SJCRH30 (cell line): ENCODE measurements around the gene CYP20A1. TPM values are rescaled to one million over a fixed set of nuclear protein-coding genes. Genes with fewer than 3 reads are reported as not detected.
"Not testable (repeated sequence)": the region's sequence is repeated elsewhere in the genome, so short reads cannot be mapped to it uniquely, and the experiment has no call there.

Experiments used
- DNase-seq, 2 experiments: peaks; one replicate each; pipeline ENCODE4 v3.0.0-alpha.2; 2015 to 2020
- H3K27ac ChIP-seq: fragments of 250-450 bp; sonication (Bioruptor Pico); 2 replicates; pipeline ENCODE4 v1.5.1; 2020; ENCODE audit warnings: mild to moderate bottlenecking, moderate library complexity
- H3K27me3 ChIP-seq: fragments of 250-450 bp; sonication (Bioruptor Pico); 2 replicates; pipeline ENCODE4 v1.5.1; 2020; ENCODE audit warnings: mild to moderate bottlenecking, moderate library complexity
- H3K36me3 ChIP-seq: fragments of 250-450 bp; sonication (Bioruptor Pico); 2 replicates; pipeline ENCODE4 v1.5.1; 2020; ENCODE audit warnings: mild to moderate bottlenecking, moderate library complexity
- H3K4me1 ChIP-seq: fragments of 250-450 bp; sonication (Bioruptor Pico); 2 replicates; pipeline ENCODE4 v1.5.1; 2020; ENCODE audit warnings: mild to moderate bottlenecking, moderate library complexity
- H3K4me3 ChIP-seq: fragments of 250-450 bp; sonication (Bioruptor Pico); 2 replicates; pipeline ENCODE4 v1.5.1; 2020; ENCODE audit warnings: mild to moderate bottlenecking, moderate library complexity
- H3K9me3 ChIP-seq: fragments of 250-450 bp; sonication (Bioruptor Pico); replicated peaks from 2 replicates; pipeline ENCODE4 v1.5.1; 2020; ENCODE audit warnings: mild to moderate bottlenecking, moderate library complexity
- total RNA-seq: library from RNA; depleted of rRNA; stranded (reverse); fragments of >200 nt; shearing (Covaris generic); gene quantifications from 2 replicates; pipeline ENCODE4 v1.2.3, GENCODE V29; 2014; rRNA removed

The CYP20A1 gene, protein sequence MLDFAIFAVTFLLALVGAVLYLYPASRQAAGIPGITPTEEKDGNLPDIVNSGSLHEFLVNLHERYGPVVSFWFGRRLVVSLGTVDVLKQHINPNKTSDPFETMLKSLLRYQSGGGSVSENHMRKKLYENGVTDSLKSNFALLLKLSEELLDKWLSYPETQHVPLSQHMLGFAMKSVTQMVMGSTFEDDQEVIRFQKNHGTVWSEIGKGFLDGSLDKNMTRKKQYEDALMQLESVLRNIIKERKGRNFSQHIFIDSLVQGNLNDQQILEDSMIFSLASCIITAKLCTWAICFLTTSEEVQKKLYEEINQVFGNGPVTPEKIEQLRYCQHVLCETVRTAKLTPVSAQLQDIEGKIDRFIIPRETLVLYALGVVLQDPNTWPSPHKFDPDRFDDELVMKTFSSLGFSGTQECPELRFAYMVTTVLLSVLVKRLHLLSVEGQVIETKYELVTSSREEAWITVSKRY
- 19.4 and 21.8 TPM in 2 replicates for total RNA-seq

DNA sequence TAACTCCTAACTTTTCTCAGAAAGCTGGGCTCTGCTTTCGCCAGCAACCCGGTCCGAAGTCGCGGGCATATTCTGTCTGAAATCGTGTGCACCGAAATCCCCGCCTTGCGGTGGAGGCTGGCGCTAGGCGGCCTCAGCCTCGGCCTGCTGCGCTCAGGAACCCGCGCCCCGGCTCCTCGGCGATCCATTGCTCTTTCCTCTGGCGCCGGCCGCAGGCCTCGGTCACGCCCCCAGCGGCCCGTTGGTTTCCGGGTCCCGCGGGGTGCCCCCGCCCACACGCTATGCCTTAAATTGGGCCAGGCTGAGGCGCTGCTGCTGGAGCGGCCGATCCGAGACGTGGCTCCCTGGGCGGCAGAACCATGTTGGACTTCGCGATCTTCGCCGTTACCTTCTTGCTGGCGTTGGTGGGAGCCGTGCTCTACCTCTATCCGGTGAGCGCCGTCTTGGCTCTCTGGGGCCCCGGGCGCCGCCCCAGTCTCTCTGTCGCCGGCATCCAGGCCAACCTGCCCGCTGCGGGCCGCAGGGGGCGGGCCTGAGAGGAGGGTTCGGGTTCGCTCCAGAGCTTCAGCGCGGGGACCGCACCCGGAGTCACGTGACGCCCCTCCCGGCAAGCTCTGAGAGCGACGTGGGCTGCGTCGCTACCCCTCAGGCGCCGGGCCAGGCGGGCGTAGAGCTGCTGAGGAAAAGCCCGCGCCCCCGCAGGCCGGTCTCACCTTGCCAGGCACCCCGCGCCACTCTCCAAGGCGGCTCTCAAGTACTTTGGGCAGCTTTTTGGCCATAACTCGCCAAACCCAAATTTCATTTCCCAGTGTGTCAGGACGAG is at the start of gene CYP20A1:
TSS of gene CYP20A1 (plus strand) at position 315 of the 823 bp plus-strand sequence. CDS start at position 360, 45 bp downstream.
- Histone ChIP-seq H3K36me3 (peaks cover 2% of the 10 kb centered on the region; the same call in 1 of the 2 replicates), H3K4me3 (peak within 1 kb of the TSS; percentile 87), H3K4me1 (no peaks in the 10 kb centered on the region; the same call in 1 of the 2 replicates), H3K27me3 (no peaks in the 10 kb centered on the region), H3K9me3 (no peaks in the 10 kb centered on the region), H3K27ac (peak within 1 kb of the TSS; percentile 92)
- peak; percentile 95 to 96 for DNase-seq

DNA sequence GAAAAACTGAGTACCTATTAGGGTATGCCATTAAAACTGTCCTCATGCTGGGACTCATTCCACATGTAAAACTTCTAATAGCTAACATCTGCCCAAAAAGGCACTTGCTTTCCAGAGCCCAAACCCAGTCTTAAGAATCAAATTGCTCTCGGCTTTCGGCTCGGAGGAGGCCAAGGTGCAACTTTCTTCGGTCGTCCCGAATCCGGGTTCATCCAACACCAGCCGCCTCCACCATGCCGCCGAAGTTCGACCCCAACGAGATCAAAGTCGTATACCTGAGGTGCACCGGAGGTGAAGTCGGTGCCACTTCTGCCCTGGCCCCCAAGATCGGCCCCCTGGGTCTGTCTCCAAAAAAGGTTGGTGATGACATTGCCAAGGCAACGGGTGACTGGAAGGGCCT is 48.3 kb upstream of the CYP20A1 start:
- H3K27ac ChIP-seq, DNase-seq, H3K4me3 ChIP-seq, H3K9me3 ChIP-seq, H3K4me1 ChIP-seq, H3K27me3 ChIP-seq: not testable (repeated sequence)
- peaks cover 14% of the 10 kb centered on the region for H3K36me3 ChIP-seq

DNA sequence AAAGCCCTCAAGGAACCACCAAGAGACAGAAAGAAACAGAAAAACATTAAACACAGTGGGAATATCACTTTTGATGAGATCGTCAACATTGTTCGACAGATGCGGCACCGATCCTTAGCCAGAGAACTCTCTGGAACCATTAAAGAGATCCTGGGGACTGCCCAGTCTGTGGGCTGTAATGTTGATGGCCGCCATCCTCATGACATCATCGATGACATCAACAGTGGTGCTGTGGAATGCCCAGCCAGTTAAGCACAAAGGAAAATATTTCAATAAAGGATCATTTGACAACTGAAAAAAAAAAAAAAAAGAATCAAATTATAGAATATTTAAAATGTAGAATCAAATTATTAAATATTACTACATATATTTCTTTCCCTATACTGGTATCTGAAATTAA is 47.8 kb upstream of the CYP20A1 start:
- not testable (repeated sequence) for H3K4me3 ChIP-seq, H3K27me3 ChIP-seq, H3K4me1 ChIP-seq, DNase-seq, H3K27ac ChIP-seq, H3K9me3 ChIP-seq
- peaks cover 14% of the 10 kb centered on the region for H3K36me3 ChIP-seq

DNA sequence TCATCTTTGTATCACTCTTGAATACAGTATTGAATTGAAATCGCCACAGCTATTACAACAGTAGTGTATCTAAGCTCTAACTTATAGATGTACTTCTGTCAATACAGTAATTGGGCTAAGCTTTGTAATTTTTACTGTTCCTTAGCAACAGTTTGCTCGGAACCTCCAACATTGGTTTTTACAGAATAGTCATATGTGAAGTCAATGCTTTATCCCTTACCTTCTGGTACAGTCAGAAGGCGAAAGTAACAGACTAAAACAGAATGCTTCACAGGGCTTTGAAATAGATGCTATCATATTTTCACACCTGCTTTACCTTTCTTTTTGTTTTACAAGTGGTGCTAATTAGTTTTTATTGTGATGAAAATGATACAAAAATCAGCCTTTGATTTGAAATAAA is 46.9 kb upstream of the CYP20A1 start:
- Histone ChIP-seq H3K4me3 (no peak overlapping the region), H3K9me3 (no peaks in the 10 kb centered on the region), H3K4me1 (no peaks in the 10 kb centered on the region), H3K36me3 (peaks cover 14% of the 10 kb centered on the region), H3K27ac (no peak overlapping the region), H3K27me3 (no peaks in the 10 kb centered on the region)
- DNase-seq: no peak

DNA sequence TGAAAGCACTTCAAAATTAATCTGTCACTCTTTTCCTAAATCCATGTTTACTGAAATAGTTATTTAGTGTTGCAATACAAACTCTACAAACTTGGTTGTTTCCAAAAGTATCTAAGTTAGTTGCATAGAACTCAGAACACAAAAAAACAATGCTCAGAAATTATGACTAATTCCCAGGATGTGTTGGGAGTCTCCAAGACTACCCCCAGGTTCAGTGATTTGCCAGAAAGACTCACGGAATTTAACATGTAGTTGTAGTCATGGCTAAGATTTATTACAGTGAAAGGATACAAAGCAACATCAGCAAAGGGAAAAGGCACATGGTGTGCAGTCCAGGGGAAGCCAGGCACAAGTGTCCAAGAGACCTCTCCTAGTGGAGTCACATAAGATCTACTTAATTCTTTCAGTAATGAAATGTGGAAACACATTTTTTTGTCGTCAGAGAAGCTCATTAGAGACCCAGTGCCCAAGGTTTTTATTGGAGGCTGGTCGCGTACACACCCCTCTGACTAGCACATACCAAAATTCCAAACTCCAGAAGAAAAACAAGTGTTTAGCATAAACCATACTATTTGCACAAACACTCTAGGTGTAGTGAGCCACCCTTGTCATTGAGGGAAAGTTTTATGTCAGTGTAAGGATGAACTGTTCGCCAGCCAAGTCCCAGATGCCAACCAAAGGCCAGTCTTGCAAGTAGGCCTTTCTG is 43.3 kb upstream of the CYP20A1 start:
- no peak overlapping the region for H3K4me3 ChIP-seq
- no peak for DNase-seq
- H3K36me3 ChIP-seq: peaks cover 6% of the 10 kb centered on the region; the same call in 1 of the 2 replicates
- H3K27me3 ChIP-seq: no peaks in the 10 kb centered on the region
- no peaks in the 10 kb centered on the region for H3K4me1 ChIP-seq
- no peak overlapping the region for H3K27ac ChIP-seq
- H3K9me3 ChIP-seq: no peaks in the 10 kb centered on the region

DNA sequence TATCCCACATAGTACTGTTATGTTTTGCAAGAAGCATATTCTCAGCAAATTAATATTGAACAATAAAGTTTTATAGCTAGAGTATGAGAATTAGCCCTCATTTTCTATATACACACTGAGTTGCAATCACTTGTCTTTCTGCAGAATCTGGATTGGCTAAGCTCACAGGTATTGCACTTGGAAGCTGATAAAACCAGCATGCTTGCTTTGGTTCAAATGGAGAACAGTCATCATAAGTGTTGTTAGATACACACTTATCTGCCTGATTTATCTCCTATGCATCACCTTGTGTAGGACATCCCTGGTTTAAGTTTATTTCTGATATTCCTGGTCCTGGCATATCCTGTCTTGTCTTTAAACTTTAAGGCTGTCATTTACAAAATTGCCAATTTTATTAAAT is 38.0 kb upstream of the CYP20A1 start:
- Histone ChIP-seq H3K4me3 (no peak overlapping the region), H3K9me3 (no peaks in the 10 kb centered on the region), H3K36me3 (no peaks in the 10 kb centered on the region), H3K27me3 (no peaks in the 10 kb centered on the region), H3K27ac (no peak overlapping the region), H3K4me1 (no peaks in the 10 kb centered on the region)
- no peak for DNase-seq

DNA sequence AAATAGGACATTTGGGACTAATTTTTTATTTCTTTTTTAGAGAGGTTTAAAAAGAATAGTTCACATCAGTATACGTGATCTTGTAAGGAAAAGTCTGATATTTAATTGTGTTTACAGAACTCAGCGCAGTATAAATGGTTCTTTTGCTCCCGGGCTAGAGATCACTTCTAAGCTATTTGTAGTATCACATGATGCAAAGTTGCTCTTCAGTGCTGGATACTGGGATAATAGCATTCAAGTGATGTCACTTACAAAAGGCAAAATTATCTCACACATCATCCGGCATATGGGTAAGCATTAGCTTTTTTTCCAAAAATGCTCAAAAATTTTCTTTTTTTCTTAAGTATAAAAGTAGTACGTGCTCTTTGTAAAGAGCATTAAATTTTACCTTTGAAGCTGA is 37.4 kb upstream of the CYP20A1 start:
- Histone ChIP-seq H3K4me3 (no peak overlapping the region), H3K27me3 (no peaks in the 10 kb centered on the region), H3K36me3 (no peaks in the 10 kb centered on the region), H3K4me1 (no peaks in the 10 kb centered on the region), H3K27ac (no peak overlapping the region), H3K9me3 (no peaks in the 10 kb centered on the region)
- no peak for DNase-seq

DNA sequence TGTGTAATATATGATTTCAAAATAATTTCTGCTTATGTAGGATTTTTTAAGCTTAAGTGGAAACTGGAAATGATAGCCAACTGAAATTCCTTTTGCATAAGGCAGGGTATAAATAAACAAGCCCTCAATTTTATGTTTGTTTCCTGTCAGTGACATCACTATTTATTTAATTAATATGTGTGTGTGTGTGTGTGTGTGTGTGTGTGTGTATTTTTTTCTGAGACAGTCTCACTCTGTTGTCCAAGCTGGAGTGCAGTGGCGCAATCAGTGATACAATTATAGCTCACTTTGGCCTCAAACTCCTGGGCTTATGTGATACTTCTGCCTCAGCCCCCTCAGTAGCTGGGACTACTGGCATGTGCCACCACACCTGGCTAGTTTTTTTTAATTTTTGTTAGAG is 29.3 kb upstream of the CYP20A1 start:
- H3K4me1 ChIP-seq: no peaks in the 10 kb centered on the region
- no peaks in the 10 kb centered on the region for H3K27me3 ChIP-seq
- H3K36me3 ChIP-seq: no peaks in the 10 kb centered on the region
- no peak overlapping the region for H3K27ac ChIP-seq
- H3K9me3 ChIP-seq: no peaks in the 10 kb centered on the region
- no peak overlapping the region for H3K4me3 ChIP-seq
- no peak for DNase-seq

DNA sequence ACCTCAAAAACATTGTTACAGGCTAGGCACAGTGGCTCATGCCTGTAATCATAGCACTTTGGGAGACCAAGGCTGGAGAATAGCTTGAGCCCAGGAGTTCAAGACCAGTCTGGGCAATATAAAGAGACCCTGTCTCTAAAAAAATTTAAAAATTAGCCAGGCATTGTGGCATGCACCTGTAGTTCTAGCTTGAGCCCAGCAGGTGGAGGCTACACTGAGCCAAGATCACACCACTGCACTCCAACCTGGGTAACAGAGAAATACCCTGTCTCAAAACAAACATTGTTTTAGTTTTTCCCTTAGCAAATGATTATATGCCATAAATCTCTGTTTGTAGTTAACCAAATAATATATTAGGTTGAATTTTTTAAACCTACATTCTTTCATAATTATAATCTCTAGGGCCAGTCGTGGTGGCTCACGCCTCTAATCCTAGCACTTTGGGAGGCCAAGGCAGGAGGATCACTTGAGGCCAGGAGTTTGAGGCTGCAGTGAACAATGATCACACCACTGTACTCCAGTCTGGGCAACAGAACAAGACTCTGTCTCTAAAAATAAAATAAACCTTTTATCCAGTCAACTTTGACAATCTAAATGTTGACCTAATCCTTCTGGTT is 13.3 kb upstream of the CYP20A1 start:
- peak; percentile 13 to 40 for DNase-seq

DNA sequence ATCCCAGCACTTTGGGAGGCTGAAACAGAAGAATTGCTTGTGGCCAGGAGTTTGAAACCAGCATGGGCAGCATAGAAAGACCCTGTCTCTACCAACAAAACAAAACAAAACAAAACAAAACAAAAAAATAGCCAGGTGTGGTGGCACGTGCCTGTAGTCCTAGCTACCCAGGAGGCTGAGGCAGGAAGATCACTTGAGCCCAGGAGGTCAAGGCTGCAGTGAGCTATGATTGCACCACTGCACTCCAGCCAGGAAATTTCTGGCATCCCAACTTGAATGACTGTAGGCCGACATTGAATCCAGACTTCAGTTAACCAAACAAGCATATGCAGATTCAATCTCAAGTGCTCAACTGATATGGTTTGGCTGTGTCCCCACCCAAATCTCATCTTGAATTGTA is 9.1 kb upstream of the CYP20A1 start:
- H3K4me3 ChIP-seq, H3K27ac ChIP-seq, H3K9me3 ChIP-seq, H3K36me3 ChIP-seq, H3K27me3 ChIP-seq, H3K4me1 ChIP-seq: not testable (repeated sequence)
- DNase-seq: peak in 1 of 2 experiments; percentile 22

More for the DNA sequence above, 13.3 kb upstream of the CYP20A1 start:
- Histone ChIP-seq H3K27me3 (no peaks in the 10 kb centered on the region), H3K4me1 (no peaks in the 10 kb centered on the region; the same call in 1 of the 2 replicates), H3K4me3 (no peak overlapping the region), H3K27ac (no peak overlapping the region), H3K36me3 (no peaks in the 10 kb centered on the region; the same call in 1 of the 2 replicates), H3K9me3 (no peaks in the 10 kb centered on the region; the same call in 1 of the 2 replicates)

DNA sequence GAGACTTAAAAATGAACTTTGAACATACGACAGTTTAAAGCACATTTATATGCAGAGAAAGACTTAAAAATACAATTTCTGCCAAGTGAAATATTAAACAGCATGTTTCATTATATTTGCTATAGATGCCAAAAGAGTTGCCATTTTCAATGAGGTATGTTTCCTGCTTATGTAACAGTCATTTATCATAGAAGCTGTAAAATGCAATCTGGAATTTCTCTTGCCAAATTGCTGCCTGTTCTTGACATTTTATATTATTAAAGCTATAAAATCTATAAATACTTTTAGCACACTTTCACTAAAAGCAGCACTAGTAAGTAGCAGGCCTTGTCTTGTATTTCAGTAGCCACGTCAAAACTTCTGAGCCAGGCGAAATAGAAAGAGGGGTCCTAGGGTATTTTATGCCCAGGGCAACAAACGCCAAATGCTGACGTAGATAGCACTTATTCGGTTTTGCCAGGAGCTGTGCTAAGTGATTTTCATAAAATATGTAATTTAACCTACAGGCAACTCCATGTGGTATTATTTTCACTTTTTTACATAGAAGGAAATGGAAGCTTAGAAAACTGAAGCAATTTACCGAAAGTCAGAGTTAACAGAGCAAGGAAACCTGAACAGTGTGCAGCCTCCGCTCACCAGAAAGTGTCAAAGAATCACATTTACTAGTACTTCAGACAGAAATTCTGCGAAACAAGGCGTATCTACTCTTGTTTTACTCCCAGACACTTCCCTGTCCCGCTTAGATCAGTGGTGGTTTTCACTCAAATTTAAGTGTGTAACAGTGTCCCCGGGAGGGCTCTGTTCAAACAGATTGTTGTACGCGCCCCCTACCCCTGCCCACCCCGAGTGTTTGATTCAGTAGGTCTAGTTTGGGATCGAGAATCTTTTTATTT is 1.2 kb upstream of the CYP20A1 start:
- Histone ChIP-seq H3K4me1 (no peaks in the 10 kb centered on the region; the same call in 1 of the 2 replicates), H3K36me3 (no peaks in the 10 kb centered on the region), H3K4me3 (peak overlapping the region; percentile 87), H3K9me3 (no peaks in the 10 kb centered on the region), H3K27ac (no peak overlapping the region), H3K27me3 (no peaks in the 10 kb centered on the region)
- DNase-seq: no peak

DNA sequence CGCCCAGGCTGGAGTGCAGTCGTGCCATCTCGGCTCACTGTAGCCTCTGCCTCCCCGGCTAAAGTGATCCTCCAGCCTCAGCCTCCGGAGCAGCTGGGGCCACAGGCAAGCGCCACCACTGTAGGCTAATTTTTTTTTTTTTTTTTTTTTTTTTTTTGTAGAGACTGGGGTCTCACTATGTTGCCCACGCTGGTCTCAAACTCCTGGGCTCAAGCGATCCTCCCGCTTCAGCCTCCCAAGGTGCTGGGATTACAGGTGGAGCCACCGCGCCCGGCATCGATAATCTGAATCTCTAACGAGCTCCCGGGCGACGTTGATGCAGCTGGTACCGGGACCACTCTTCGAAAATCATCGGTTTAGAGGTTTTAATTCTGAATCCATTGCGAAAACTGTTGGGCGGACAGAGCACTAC is 520 bp upstream of the CYP20A1 start:
- H3K9me3 ChIP-seq: no peaks in the 10 kb centered on the region
- no peaks in the 10 kb centered on the region for H3K27me3 ChIP-seq
- peak overlapping the region; percentile 87 for H3K4me3 ChIP-seq
- peaks cover 2% of the 10 kb centered on the region; the same call in 1 of the 2 replicates for H3K36me3 ChIP-seq
- no peaks in the 10 kb centered on the region; the same call in 1 of the 2 replicates for H3K4me1 ChIP-seq
- DNase-seq: no peak
- H3K27ac ChIP-seq: peak overlapping the region; percentile 92

DNA sequence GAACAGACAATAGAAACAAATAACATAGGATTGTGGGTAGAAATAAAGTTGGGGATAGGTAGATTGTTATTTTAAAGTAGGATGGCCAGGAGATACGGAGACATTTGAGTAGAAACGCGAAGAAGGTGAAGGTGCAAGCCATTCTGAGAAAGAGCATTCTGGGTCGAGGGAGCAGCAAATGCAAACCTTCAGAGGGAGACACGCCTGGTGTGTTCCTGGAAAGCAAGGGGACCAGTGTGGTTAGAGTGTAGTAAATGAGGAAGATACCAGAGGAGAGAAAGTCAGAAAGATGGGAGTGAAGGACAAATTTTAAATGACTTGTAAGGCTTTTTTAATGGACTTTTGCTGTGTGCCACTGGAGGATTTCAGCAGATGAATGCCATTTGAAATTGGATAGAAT is 1.7 kb downstream of the CYP20A1 start:
- no peak overlapping the region for H3K4me3 ChIP-seq
- peaks cover 2% of the 10 kb centered on the region; the same call in 1 of the 2 replicates for H3K36me3 ChIP-seq

More for the DNA sequence above, 1.7 kb downstream of the CYP20A1 start:
- Histone ChIP-seq H3K4me1 (no peaks in the 10 kb centered on the region; the same call in 1 of the 2 replicates), H3K27ac (no peak overlapping the region), H3K27me3 (no peaks in the 10 kb centered on the region), H3K9me3 (no peaks in the 10 kb centered on the region)
- DNase-seq: no peak
